ENCODE data around the gene PGLYRP1.

- TF ChIP-seq SP1 (CRISPR knock-in tag; conservative IDR thresholded peaks at IDR 0.05), result no peak
- TF ChIP-seq, protein P1, sequence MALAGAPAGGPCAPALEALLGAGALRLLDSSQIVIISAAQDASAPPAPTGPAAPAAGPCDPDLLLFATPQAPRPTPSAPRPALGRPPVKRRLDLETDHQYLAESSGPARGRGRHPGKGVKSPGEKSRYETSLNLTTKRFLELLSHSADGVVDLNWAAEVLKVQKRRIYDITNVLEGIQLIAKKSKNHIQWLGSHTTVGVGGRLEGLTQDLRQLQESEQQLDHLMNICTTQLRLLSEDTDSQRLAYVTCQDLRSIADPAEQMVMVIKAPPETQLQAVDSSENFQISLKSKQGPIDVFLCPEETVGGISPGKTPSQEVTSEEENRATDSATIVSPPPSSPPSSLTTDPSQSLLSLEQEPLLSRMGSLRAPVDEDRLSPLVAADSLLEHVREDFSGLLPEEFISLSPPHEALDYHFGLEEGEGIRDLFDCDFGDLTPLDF (CRISPR knock-in tag; IDR thresholded peaks at IDR 0.05), result no peak
Observed at GRCh38 chr19:46069806-46070341, 47.0 kb upstream of the PGLYRP1 start.
